DMS79 (cell line): ENCODE data around the gene PIK3C2B.
"Not testable (repeated sequence)": the region's sequence is repeated elsewhere in the genome, so short reads cannot be mapped to it uniquely, and the experiment has no call there.

Experiments
- DNase-seq: peaks from one replicate; lab custom pipeline; 2025; lab: John Stamatoyannopoulos, UW

The PIK3C2B gene, protein sequence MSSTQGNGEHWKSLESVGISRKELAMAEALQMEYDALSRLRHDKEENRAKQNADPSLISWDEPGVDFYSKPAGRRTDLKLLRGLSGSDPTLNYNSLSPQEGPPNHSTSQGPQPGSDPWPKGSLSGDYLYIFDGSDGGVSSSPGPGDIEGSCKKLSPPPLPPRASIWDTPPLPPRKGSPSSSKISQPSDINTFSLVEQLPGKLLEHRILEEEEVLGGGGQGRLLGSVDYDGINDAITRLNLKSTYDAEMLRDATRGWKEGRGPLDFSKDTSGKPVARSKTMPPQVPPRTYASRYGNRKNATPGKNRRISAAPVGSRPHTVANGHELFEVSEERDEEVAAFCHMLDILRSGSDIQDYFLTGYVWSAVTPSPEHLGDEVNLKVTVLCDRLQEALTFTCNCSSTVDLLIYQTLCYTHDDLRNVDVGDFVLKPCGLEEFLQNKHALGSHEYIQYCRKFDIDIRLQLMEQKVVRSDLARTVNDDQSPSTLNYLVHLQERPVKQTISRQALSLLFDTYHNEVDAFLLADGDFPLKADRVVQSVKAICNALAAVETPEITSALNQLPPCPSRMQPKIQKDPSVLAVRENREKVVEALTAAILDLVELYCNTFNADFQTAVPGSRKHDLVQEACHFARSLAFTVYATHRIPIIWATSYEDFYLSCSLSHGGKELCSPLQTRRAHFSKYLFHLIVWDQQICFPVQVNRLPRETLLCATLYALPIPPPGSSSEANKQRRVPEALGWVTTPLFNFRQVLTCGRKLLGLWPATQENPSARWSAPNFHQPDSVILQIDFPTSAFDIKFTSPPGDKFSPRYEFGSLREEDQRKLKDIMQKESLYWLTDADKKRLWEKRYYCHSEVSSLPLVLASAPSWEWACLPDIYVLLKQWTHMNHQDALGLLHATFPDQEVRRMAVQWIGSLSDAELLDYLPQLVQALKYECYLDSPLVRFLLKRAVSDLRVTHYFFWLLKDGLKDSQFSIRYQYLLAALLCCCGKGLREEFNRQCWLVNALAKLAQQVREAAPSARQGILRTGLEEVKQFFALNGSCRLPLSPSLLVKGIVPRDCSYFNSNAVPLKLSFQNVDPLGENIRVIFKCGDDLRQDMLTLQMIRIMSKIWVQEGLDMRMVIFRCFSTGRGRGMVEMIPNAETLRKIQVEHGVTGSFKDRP (N-terminal part only)

DNA sequence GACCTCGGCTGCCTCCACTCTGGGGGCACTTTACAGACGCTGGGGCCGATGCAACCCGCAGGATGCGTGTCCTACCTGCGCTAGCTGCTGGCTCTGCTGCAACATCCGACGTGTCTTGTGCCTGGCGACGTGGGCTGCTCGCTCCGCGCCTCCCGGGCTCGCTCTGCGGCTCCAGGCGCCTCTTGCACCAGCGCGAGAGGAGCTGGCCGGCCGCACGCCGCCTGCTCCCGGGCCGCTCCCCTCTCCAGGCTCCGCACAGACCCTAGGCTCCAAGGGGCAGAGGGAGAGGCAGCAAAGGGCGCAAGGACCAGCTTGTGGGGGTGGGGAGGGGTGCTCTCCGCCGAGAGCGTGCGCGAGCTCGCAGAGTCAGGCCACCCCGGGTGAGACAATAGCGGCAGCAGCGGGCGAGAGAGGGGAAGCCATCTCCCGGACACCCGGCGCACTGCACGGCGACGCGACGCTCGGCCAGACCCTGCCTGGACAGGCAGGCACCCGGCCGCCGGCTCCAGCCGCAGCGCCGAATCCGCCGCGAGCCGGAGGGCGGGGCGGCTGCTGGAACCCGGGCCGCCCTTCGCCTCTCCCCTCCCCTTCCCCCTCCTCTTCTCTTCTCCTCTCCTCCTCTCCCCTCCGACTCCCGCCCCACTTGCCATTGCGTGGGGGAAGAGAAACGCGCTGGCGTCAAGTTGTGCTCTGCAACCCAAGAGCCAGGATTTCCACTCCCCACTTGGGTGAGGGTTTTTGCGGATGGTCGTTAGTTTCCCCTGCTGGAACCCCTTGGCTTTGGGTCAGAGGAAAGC is at the start of gene PIK3C2B:
TSS of gene PIK3C2B (minus strand) at position 525 of the 797 bp plus-strand sequence. CDS start 25,003 bp downstream, outside the sequence.
- peak; percentile 50 for DNase-seq

DNA sequence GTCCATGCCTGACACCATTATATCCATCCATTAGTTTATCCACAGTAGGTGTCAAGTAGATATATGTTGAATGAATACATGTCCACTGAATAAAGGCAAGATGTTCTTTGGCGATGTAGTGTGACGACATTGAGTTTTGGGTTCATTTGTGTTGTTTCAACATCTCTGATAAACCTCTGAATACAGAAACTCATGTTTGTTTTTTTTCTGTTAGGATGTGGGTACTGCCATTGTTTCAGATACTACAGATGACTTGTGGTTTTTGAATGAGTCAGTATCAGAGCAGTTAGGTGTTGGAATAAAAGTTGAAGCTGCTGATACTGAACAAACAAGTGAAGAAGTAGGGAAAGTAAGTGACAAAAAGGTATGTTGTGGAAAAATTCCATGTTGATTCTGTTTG is 49.7 kb upstream of the PIK3C2B start:
- no peak for DNase-seq

DNA sequence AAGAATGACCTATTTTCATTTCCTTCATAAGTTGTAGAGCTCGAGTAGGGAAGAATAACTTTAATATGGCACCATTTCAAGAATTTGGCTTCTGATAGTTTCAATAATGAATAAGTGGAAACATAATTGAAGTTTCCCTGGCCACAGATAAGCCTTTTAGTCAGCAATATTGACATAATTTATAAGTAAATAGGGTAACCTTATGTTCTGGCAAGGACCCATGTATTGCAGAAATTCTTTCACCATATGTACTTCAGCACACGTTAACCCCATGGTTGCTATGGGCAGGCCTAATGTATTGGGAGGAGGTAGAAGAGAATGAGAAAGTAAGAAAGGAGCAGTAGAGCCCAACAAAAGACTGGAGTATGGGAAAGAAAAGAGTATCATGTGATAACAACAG is 47.0 kb upstream of the PIK3C2B start:
- no peak for DNase-seq

DNA sequence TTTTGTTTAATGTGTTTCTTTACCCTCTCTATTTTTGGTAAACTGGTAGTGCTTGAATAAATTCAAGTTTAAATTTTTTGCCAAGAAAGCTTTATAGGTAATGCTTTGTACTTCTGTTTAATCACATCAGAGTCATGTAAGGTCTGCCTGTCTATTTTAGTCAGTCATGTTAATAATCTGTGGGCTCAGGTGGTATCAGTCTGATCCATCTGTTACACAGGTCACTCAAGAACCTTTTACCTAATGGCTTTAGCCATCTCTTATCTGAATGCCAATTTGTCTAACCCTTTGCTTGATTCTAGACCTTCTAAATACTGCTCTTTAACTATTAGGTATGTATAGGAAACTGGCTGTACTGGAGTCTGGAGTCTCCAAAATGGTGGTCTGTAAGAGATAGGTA is 38.2 kb upstream of the PIK3C2B start:
- no peak for DNase-seq

DNA sequence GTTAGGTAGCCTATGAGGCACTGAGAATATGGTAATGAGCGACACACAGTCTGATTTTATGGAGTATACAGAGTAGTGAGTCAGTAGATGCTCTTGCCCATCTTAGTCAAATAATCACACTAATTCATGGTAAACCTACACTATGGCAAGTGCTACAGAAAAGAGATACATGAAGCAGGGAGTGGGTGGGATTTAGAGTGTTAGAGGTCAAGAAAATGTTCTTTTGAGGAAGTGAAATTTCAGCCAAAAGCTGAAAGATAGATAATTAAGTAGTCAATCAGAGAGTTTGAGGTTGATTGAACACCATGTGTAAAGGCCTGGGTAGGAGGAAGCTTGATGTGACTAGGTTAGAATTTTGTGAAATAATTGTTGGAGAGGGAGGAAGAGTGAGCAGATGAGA is 36.3 kb upstream of the PIK3C2B start:
- DNase-seq: no peak

DNA sequence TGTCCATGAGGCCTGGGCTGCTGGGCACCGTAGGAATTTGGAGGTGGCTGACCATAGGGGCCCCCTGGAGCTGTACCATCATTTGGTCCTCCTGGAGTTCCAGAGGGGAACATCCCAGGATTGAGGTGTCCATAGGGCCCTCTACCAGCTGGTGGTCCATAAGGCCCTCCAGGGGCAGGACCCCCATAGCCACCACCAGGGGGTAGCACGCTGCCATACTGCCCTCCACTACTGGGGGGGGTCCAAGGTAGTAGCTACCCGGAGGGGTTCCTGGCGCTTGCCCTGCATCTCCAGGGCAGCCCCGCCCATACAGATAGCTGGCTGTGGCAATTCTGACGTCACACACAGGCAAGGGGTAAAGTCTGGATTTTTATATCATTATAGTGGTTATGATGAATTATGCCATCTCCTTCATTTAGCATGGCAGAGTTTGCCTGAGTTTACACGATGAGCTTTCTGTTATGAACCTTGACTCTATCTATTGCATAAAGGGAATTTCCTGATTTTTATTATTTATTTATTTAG is 34.8 kb upstream of the PIK3C2B start:
- no peak for DNase-seq

DNA sequence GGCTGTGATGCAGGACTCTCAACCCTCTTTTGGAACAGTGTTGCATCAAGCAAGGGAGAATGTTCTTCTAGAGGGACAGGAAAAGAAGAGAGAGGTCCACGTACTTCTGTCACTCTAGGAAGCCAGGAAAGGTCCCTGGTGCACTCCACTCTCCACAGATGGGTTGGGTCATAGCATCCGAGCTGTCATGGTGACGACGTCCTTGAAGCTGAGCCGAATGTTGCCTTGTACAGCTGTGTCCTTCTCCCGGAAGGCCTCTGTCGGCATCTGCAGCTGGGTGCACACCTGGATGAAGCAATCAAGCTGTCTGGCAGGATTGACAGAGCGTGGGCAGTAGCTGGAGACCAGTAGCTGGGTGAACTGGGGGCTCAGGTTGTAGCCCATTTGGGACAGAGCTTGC is 34.1 kb upstream of the PIK3C2B start:
- DNase-seq: no peak

DNA sequence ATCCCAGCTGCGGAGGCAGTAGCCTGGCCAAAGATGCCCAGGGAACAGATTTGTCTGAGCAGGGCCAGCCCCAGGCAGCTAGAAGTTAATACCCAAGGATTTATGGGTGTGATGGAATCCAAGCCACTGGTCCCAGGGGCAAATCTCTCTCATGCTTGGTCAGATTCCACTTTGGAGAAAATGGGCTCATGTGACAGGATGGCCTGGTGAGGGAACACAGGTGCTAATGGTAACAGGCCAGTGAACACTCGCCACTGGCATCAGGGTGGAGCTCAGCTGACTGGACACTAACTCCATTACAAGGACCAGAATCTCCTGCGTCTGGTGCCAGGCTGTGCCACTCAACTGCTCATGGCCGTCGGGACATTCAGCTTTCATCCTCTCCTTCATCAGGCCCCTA is 33.6 kb upstream of the PIK3C2B start:
- no peak for DNase-seq

DNA sequence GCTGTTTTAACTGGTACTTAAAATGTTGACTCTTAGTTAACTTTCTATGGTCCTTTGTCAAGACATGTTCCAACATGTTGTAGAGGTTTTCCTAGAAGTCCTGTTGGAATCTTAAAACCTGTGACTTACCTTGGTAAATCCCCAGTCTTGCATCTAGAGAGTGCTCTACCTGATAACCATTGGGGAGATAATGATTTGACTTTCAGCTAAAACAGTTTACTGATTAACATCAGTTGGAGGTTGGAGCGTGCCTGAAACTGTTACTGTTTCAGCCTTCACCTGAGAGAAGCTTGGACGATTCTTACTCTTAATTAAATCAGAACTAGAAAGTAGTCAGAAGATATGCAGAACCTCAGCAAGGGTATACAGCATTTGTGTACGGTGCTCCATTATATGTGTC is 30.4 kb upstream of the PIK3C2B start:
- peak; percentile 61 for DNase-seq

DNA sequence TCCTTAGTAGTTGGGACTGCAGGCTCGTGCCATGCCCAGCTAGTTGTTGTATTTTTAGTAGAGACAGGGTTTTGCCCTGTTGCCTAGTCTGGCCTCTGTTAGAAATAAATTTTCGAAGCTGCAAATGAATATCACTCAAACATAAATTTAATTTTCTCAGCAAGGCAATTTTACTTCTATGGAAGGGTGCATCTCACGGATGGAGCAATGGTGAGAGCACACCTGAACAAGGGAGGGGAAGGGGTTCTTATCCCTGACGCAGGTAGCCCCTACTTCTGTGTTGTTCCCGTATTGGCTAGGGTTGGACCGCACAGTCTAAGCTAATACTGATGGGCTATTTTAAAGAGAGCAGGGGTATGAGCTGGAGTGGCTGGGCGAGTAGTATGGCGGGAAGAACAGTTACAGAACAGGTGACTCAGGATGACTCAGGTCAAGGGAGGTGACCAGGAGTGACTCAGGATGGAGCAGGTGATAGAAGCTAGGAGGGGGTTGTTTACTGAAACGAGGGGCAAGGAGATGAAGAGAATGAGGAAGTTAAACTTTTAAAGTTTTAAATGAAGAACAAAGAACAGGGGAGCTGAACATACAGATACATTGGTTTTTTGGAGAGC is 29.1 kb upstream of the PIK3C2B start:
- no peak for DNase-seq

DNA sequence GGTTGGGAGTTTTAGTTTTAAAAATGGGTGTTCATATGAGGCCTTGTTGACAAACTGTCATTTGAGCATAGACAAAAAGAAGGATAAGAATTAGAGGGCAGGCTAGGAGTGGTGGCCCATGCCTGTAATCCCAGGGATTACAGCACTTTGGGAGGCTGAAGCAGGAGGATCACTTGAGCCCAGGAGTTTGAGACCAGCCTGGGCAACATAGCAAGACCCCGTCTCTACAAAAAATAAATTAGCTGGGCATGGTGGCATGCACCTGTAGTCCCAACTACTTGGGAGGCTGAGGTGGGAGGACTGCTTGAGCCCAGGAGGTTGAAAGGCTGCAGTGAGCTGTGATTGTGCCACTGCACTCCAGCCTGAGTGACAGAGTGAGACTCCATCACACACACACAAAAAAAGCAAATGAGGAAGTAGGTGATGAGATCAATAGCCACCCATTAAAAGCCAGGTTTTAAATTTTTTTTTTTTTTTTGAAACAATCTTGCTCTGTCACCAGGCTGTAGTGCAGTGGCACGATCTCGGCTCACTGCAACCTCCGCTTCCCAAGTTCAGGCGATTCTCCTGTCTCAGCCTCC is 27.4 kb upstream of the PIK3C2B start:
- DNase-seq: not testable (repeated sequence)

DNA sequence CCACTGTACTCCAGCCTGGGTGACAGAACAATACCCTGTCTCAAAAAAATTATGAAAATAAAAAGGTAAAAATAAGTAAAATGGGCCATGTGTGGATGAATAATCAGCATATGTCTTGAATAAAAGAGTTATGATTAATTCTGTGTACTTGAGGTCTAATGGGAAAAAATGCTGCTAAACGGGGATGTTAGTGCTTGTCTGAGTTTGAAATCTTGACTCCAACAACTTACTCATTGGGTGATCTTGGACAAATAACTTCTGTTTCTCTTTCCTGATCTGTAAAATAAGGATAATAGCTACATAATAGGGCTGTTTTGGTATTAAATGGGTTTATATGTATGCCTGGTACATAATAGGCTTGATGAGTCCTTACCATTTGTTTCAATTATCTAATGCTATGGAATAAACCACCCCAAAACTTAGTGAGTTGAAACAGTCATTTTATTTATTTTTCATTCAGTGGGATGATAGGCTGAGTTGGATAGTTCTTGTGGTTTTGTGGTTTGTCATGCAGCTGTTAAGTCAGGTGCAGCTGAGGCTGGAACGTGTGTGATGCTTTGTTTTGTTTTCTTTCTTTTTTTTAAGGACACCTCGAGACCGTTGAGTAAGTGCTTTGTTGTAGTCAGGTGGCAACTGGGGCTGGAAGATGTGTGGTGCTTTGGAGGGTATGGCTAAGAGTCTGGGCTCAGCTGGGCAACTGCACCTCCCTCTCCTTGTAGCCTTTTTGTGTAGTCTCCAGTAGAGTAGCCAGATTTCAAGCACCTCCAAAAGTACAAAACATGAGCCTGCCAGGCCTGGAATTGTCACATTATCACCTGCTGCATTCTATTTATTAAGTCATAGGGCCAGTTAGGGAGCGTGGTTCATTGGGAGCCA is 26.5 kb upstream of the PIK3C2B start:
- peak; percentile 92 for DNase-seq

DNA sequence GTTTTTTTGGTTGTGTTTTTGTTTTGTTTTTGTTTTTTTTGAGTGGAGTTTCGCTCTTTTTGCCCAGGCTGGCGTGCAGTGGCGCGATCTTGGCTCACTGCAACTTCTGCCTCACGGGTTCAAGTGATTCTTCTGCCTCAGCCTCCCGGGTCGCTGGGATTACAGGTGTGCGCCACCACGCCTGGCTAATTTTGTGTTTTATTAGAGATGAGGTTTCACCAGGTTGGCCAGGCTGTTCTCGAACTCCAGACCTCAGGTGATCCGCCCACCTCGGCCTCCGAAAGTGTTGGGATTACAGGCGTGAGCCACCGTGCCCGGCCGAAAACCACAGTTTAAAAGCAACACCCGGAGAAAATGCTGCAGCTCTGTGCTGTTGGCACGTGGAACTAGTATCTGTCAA is 22.8 kb upstream of the PIK3C2B start:
- not testable (repeated sequence) for DNase-seq

DNA sequence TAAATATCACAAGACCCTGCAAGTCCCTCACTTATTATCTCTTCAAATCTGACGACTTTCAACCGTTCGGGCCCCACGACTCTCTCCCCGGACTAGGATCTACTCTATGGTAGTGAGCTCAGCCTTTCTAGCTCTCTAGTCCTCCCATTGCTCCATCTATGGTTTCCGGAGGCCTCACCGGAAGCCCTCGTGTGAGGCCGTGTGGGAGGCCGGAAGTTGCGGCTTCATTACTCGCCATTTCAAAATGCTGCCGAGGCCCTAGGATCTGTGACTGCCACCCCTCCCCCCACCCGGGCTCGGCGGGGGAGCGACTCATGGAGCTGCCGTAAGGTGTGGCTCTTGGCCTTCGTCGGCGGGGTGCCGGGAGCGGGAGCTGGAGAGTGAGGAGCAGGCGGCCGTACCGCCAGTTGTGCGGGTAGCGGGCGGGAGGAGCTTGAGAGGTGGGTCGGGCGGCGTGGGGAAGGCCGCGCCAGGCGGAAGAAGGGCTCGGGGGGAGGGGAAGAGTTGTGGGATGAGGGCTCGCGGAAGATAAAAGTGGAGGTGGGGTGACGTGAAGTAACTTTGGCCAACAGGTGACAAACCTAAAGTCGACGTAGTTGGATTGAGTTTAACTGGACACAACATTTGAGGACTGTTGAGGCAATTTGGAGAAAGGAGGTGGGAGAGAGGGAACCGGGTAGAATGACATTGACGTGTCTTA is 21.7 kb upstream of the PIK3C2B start, which contains the start of gene MDM4:
TSS of gene MDM4 (plus strand) at position 227 of the 700 bp plus-strand sequence. CDS start 9,113 bp downstream, outside the sequence.
- peak; percentile 96 for DNase-seq

DNA sequence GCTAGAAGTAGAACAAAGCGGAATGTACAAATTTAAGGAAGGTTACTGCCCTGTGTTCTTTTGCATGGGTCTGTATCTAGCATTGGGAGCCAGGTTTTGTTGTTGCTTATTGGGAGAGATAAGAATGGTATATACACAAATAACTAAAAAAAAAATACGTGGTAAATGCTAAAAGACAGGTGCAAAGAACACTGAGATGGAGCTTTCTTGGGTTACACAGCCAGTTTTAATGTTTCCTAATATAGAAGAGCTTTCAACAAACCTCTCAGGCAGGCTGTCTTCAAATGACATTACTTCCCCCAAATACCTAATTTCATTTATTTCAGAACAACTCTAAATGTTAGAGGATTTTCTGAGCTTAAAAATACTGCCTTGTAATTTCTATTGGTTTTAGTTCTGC is 20.2 kb upstream of the PIK3C2B start:
- no peak for DNase-seq

DNA sequence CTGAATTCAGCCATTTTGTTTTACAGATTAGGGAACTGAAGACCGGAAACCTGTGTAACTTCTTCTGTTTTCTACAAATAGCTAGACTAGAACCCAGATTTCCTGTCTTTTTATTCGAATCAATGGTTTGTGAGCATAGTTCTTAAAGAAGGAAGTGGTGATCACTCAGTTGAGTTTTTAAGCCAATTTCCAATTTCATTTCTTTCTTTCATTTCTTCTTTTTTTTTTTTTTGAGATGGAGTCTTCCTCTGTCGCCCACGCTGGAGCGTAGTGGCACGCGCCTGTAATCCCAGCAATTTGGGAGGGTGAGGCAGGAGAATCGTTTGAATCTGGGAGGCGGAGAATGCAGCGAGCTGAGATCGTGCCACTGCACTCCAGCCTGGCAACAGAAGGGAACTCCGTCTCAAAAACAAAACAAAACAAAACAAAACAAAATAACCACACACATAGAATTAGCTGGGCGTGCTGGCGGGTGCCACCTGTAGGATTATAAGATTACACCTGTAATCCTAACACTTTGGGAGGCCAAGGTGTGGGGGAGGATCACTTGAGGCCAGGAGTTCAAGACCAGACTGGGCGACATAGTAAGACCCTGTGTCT is 18.6 kb upstream of the PIK3C2B start:
- no peak for DNase-seq

DNA sequence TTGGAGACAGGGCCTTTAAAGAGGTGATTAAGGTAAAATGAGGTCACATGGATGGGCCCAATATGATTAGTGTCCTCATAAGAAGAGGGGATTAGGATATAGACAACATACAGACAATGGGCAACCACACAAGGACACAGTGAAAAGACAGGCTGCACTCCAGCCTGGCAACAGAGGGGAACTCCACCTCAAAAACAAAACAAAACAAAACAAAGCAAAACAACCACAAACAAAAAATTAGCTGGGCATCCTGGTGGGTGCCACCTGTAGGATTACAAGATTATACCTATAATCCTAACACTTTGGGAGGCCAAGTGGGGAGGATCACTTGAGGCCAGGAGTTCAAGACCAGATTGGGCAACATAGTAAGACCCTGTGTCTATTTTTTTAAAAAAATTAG is 16.8 kb upstream of the PIK3C2B start:
- DNase-seq: no peak

DNA sequence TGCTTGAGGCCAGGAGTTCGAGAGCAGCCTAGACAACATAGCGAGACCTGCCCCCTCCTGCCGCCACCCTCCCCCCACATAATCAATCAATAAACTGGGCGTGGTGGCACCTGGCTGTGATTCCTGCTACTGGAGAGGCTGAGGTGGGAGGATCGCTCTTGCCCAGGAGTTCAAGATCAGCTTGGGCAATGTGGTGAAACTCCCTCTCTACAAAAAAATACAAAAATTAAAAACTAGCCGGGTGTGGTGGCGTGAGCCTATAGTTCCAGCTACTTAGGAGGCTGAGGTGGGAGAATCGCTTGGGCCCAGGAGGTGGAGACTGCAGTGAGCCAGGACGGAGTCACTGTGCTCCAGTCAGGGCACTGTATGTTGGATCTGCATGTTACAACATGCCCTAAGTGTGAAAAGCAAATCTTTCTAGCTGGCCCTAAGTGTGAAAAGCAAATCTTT is 14.6 kb upstream of the PIK3C2B start:
- DNase-seq: no peak
